Natural killer cell treated with Interleukin-12 subunit alpha and Interleukin-12 subunit beta and Interleukin-15 and Interleukin-18, amount 100 ng/mL, for 72 hours (primary cell): ENCODE results near the gene GNLY. TPM values are rescaled to one million over a fixed set of nuclear protein-coding genes. Genes with fewer than 3 reads are reported as not detected.

Source experiments
- ATAC-seq, 2 donors: fragments of 150-1000 bp; cut with Tn5 transposase in 1 of 2; sonication (Bioruptor Pico), chemical (Tn5 transposase) in 1 of 2; 2 replicates each; pipeline ENCODE4 v1.10.0; 2021
- DNase-seq: peaks from one replicate; pipeline ENCODE4 v3.0.0; 2022; ENCODE audit warnings: low spot score
- H3K27ac Mint-ChIP-seq, 2 donors: 1 replicate in 1 of 2; 2 replicates in 1 of 2; pipeline ENCODE4 v1.8.0; 2022; ENCODE audit warnings: mixed read lengths in 2 of 2, mild to moderate bottlenecking in 1 of 2, moderate library complexity in 1 of 2
- H3K27me3 Mint-ChIP-seq, 2 donors: 1 replicate in 1 of 2; 2 replicates in 1 of 2; pipeline ENCODE4 v1.8.0; 2022; ENCODE audit warnings: mixed read lengths in 2 of 2
- H3K36me3 Mint-ChIP-seq: one replicate; pipeline ENCODE4 v1.8.0; 2022; ENCODE audit warnings: mixed read lengths
- H3K4me1 Mint-ChIP-seq, 2 donors: 1 replicate in 1 of 2; 2 replicates in 1 of 2; pipeline ENCODE4 v1.8.0; 2022; ENCODE audit warnings: low read depth in 2 of 2, mixed read lengths in 2 of 2, mild to moderate bottlenecking in 1 of 2
- H3K4me3 Mint-ChIP-seq: one replicate; pipeline ENCODE4 v1.8.0; 2022; ENCODE audit warnings: mixed read lengths
- H3K9me3 Mint-ChIP-seq: 2 replicates; pipeline ENCODE4 v1.8.0; 2022; ENCODE audit warnings: mixed read lengths
- total RNA-seq, 2 donors: library from RNA; stranded (reverse); gene quantifications; one replicate each; pipeline ENCODE4 v1.2.3, GENCODE V29; 2022

GNLY gene
- total RNA-seq, 2 donors from 2014 or later, result 599 to 903 TPM

- Mint-ChIP-seq H3K27me3 (no peaks in the 10 kb centered on the region), H3K4me3 (no peak overlapping the region)
- peak; percentile 52 to 60 for ATAC-seq
These were observed 9.8 kb upstream of the GNLY start for GRCh38 chr2:85684380-85684779.

GRCh38 chr2:85684806-85685205 lies 9.4 kb upstream of the GNLY start:
- no peak for DNase-seq
- Mint-ChIP-seq H3K4me1 (peaks cover 19 to 26% of the 10 kb centered on the region in 2 donors), H3K27me3 (no peaks in the 10 kb centered on the region), H3K9me3 (no peaks in the 10 kb centered on the region), H3K4me3 (no peak overlapping the region), H3K27ac (no peak overlapping the region), H3K36me3 (no peaks in the 10 kb centered on the region)
- ATAC-seq, result peak; percentile 65 to 74

More at GRCh38 chr2:85684380-85684779, 9.8 kb upstream of the GNLY start:
- no peak overlapping the region for H3K27ac Mint-ChIP-seq
- no peak for DNase-seq
- no peaks in the 10 kb centered on the region for H3K9me3 Mint-ChIP-seq
- no peaks in the 10 kb centered on the region for H3K36me3 Mint-ChIP-seq
- H3K4me1 Mint-ChIP-seq, result peaks cover 19 to 26% of the 10 kb centered on the region in 2 donors

- H3K4me1 Mint-ChIP-seq, result peaks cover 49 to 50% of the 10 kb centered on the region in 2 donors
- no peaks in the 10 kb centered on the region for H3K9me3 Mint-ChIP-seq
- H3K27me3 Mint-ChIP-seq, result no peaks in the 10 kb centered on the region
- peaks cover 4% of the 10 kb centered on the region for H3K36me3 Mint-ChIP-seq
- H3K4me3 Mint-ChIP-seq, result peak overlapping the region; percentile 94
- ATAC-seq (no peak), DNase-seq (no peak)
- H3K27ac Mint-ChIP-seq, result peak overlapping the region; percentile 84 to 99
These were observed 3.2 kb upstream of the GNLY start for GRCh38 chr2:85690932-85691331.

- Mint-ChIP-seq H3K9me3 (no peaks in the 10 kb centered on the region), H3K27ac (peak overlapping the region; percentile 84 to 99), H3K27me3 (no peaks in the 10 kb centered on the region), H3K36me3 (peaks cover 4% of the 10 kb centered on the region), H3K4me1 (peaks cover 60 to 61% of the 10 kb centered on the region in 2 donors), H3K4me3 (peak overlapping the region; percentile 94)
- ATAC-seq (peak; percentile 65 to 68), DNase-seq (no peak)
These were observed 2.0 kb upstream of the GNLY start for GRCh38 chr2:85692039-85692645.

GRCh38 chr2:85695121-85695520 lies 963 bp downstream of the GNLY start:
- no peaks in the 10 kb centered on the region for H3K27me3 Mint-ChIP-seq
- H3K9me3 Mint-ChIP-seq, result no peaks in the 10 kb centered on the region
- ATAC-seq (no peak), DNase-seq (peak; percentile 28)
- peak overlapping the region; percentile 84 to 99 for H3K27ac Mint-ChIP-seq
- H3K4me1 Mint-ChIP-seq, result peaks cover 81 to 84% of the 10 kb centered on the region in 2 donors
- H3K4me3 Mint-ChIP-seq, result peak overlapping the region; percentile 94
- peaks cover 21% of the 10 kb centered on the region for H3K36me3 Mint-ChIP-seq

DNA sequence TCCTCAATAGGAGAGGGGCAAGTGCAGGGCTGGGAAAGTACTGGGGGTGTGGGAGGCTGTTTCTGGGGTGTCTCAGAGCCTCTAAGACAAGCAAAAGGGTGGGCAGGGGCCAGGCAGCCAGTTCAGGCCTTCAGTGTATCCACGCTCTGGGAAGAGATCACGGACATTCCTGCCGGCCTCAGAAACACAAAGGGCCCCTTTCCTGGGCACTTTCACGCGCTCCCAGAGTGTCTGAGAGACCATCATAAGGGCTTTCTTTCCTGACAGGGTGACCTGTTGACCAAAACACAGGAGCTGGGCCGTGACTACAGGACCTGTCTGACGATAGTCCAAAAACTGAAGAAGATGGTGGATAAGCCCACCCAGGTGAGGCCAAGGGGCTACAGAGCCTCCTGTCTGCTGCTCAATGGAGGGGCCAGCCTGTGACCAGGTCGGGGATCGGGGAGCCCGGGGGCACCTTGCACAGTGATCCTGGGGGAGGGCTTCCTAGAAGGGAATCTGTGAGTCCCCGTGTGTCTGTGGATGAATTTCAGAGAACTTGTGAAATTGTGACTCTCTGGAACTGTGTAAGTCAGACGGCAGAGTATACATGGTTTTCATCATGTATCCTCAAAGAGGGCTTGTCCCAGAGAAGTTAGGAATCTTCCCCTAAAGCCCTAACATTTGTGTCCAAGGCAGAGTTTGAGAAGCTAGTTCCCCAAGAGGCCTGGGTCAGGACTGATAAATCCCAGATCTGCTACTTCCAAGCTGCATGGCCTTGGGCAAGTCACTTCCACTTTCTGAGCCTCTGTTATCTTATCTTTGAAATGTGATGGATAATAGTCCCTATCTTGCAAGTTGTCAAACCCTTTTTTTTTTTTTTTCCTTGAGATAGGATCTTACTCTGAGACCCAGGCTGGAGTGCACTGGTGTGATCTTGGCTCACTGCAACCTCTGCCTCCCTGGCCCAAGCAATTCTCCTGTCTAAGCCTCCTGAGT lies 1.8 kb downstream of the GNLY start:
- Mint-ChIP-seq H3K27me3 (no peaks in the 10 kb centered on the region), H3K4me3 (peak overlapping the region; percentile 94), H3K4me1 (peaks cover 81 to 82% of the 10 kb centered on the region in 2 donors), H3K9me3 (no peaks in the 10 kb centered on the region), H3K36me3 (peaks cover 21% of the 10 kb centered on the region), H3K27ac (peak overlapping the region; percentile 84 to 99)
- ATAC-seq (no peak), DNase-seq (no peak)

DNA sequence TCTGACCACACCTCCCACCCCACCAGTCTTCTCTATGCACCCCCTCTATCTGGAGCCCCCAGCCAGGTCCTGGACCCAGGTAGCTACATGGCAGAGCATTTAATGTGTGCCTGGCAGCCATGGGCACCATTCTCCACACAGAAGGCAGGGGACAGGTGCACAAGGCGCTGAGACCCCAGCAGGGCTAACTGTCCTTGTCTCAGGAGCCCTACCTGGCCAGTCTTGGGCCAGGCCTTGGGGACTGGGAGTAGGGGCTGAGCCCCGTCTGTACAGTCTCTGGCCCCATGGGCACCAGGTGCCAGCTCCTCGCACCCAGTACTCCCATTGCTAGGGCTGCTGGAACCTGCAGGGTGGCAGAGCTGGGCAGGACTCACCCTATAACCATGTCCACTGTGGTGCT lies 2.9 kb downstream of the GNLY start:
- Mint-ChIP-seq H3K9me3 (no peaks in the 10 kb centered on the region), H3K36me3 (peaks cover 21% of the 10 kb centered on the region), H3K4me1 (peaks cover 82% of the 10 kb centered on the region in 2 donors), H3K27me3 (no peaks in the 10 kb centered on the region), H3K27ac (peak overlapping the region; percentile 84 to 99), H3K4me3 (peak overlapping the region; percentile 94)
- DNase-seq (peak; percentile 5), ATAC-seq (no peak)

- Mint-ChIP-seq H3K4me3 (peak overlapping the region; percentile 94), H3K4me1 (peaks cover 82% of the 10 kb centered on the region in 2 donors), H3K27ac (peak overlapping the region; percentile 84 to 99), H3K36me3 (peaks cover 21% of the 10 kb centered on the region), H3K27me3 (no peaks in the 10 kb centered on the region), H3K9me3 (no peaks in the 10 kb centered on the region)
- DNase-seq (no peak), ATAC-seq (no peak)
These were observed 3.6 kb downstream of the GNLY start for GRCh38 chr2:85697716-85698115.

DNA sequence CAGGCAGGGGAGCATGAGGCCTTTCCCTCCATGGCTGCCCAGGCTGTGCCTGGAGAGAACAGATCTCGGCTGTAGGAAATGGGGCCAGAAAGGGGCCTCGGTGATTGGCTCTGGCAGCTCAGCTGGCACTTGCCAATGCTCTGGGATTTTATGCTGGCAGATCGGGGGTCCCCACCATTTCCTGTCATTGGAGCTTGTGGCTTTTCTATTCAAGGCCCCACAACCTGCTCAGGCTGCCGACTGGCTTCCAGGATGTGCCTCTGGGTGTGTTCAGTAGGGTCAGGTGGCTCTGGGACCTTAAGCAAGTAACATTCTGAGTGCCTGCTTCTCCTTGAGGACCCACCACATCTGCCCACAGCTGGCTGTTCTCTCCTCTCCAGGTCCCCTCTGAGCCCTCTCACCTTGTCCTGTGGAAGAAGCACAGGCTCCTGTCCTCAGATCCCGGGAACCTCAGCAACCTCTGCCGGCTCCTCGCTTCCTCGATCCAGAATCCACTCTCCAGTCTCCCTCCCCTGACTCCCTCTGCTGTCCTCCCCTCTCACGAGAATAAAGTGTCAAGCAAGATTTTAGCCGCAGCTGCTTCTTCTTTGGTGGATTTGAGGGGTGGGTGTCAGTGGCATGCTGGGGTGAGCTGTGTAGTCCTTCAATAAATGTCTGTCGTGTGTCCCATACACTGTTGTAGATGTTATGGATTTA lies 4.2 kb downstream of the GNLY start:
- peak overlapping the region; percentile 84 to 99 for H3K27ac Mint-ChIP-seq

DNA sequence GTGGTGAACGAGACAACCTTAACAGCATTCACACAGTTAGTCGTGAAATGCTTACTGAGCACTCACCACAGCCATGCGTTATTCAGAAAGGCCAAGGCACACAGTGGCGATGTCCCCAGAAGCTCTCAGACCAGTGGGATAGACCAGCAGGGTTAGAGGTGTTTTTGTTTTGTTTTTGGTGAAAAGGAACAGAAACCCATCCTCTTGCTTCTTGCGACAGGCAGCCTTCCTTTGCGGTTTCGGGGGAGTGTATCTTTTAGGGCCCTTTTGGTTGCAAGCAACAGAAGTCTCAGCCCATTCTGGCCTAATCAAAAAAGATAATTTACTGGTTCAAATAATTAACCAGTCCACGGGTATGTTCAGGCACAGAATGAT lies 4.7 kb downstream of the GNLY start:
- Mint-ChIP-seq H3K27ac (peak overlapping the region; percentile 84 to 99), H3K4me3 (peak overlapping the region; percentile 94), H3K27me3 (no peaks in the 10 kb centered on the region), H3K4me1 (peaks cover 82% of the 10 kb centered on the region in 2 donors), H3K9me3 (peaks cover under 1% of the 10 kb centered on the region), H3K36me3 (peaks cover 23% of the 10 kb centered on the region)
- DNase-seq, result no peak
- ATAC-seq, result no peak

More for the DNA sequence above, 4.2 kb downstream of the GNLY start:
- peaks cover 82% of the 10 kb centered on the region in 2 donors for H3K4me1 Mint-ChIP-seq
- H3K36me3 Mint-ChIP-seq, result peaks cover 21% of the 10 kb centered on the region
- H3K27me3 Mint-ChIP-seq, result no peaks in the 10 kb centered on the region
- H3K4me3 Mint-ChIP-seq, result peak overlapping the region; percentile 94
- ATAC-seq (peak in 1 of 2 donors; percentile 7), DNase-seq (no peak)
- H3K9me3 Mint-ChIP-seq, result no peaks in the 10 kb centered on the region

DNA sequence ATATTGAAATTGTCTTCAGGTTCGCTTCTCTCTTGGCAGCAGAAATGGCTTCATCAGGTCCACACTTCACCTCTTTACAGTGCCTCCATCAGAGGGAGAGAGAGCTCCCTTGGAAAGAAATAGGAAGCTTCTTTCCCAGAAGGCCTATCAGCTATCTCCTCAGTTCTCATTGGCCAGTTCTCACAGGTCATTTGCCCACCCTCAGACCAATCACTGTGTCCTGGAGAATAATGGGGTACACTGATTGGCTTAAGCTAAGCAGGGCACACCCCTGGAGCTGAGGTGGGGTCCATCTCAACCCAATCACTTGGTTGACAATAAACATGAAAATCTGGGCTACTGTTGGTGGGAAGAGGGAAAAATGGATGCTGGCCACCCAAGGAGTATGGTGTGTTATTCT lies 5.2 kb downstream of the GNLY start:
- Mint-ChIP-seq H3K27ac (peak overlapping the region; percentile 84 to 99), H3K27me3 (no peaks in the 10 kb centered on the region), H3K9me3 (peaks cover 3% of the 10 kb centered on the region), H3K4me1 (peaks cover 83 to 84% of the 10 kb centered on the region in 2 donors), H3K36me3 (peaks cover 27% of the 10 kb centered on the region), H3K4me3 (peak overlapping the region; percentile 94)
- ATAC-seq (no peak), DNase-seq (no peak)

- H3K27ac Mint-ChIP-seq, result peak overlapping the region; percentile 84 to 88
- H3K4me3 Mint-ChIP-seq, result peak overlapping the region; percentile 91
- peaks cover 83 to 87% of the 10 kb centered on the region in 2 donors for H3K4me1 Mint-ChIP-seq
- DNase-seq, result no peak
- H3K36me3 Mint-ChIP-seq, result peaks cover 23% of the 10 kb centered on the region
- ATAC-seq, result no peak
- peaks cover 3% of the 10 kb centered on the region for H3K9me3 Mint-ChIP-seq
- no peaks in the 10 kb centered on the region for H3K27me3 Mint-ChIP-seq
These were observed 8.0 kb downstream of the GNLY start for GRCh38 chr2:85702172-85702571.

GRCh38 chr2:85702800-85703199 lies 8.6 kb downstream of the GNLY start:
- peak overlapping the region; percentile 91 for H3K4me3 Mint-ChIP-seq
- H3K27ac Mint-ChIP-seq, result peak overlapping the region; percentile 84 to 88
- DNase-seq, result no peak

More at GRCh38 chr2:85702800-85703199, 8.6 kb downstream of the GNLY start:
- Mint-ChIP-seq H3K36me3 (peaks cover 18% of the 10 kb centered on the region), H3K4me1 (peaks cover 79 to 85% of the 10 kb centered on the region in 2 donors), H3K27me3 (no peaks in the 10 kb centered on the region), H3K9me3 (peaks cover 3% of the 10 kb centered on the region)
- no peak for ATAC-seq
